GM13977 (cell line): Measurements from ENCODE around the gene CNTNAP5.

Experiments used
- DNase-seq: peaks from one replicate; pipeline ENCODE4 v3.0.0; 2012; ENCODE audit warnings: low spot score
- CTCF ChIP-seq: IDR thresholded peaks from 2 replicates; pipeline ENCODE4 v1.5.1; 2012; ENCODE audit warnings: mild to moderate bottlenecking, control low read depth; ENCODE audit not compliant: insufficient read depth; ENCODE audit errors: extremely low read depth, missing control alignments
- in situ Hi-C: fragments of 300-500 bp; cut with MboI; formaldehyde crosslinking; loops from one replicate; pipeline ENCODE4 v1.12.0; 2022; ENCODE audit warnings: low sequenced_read_pairs, low pct_unique_long_range_greater_than_20kb, mixed read lengths, inconsistent platforms; ENCODE audit not compliant: unreplicated experiment

The CNTNAP5 gene

GRCh38 chr2:124670187-124670586 lies 645.1 kb downstream of the CNTNAP5 start:
- DNase-seq: no peak
- in situ Hi-C loops: no loop called here
- TF ChIP-seq CTCF: no peak

GRCh38 chr2:124678043-124678442 lies 653.0 kb downstream of the CNTNAP5 start:
- TF ChIP-seq CTCF: no peak
- DNase-seq: no peak
- in situ Hi-C loops: no loop called here

GRCh38 chr2:124683536-124684428 lies 658.7 kb downstream of the CNTNAP5 start:
- DNase-seq: no peak
- in situ Hi-C loops: no loop called here
- no peak for TF ChIP-seq CTCF

- in situ Hi-C loops: no loop called here
- no peak for DNase-seq
- TF ChIP-seq CTCF: no peak
Measured at GRCh38 chr2:124689348-124689747, 664.3 kb downstream of the CNTNAP5 start.

- TF ChIP-seq CTCF: no peak
- DNase-seq: no peak
- in situ Hi-C loops: no loop called here
Measured at GRCh38 chr2:124692216-124692615, 667.1 kb downstream of the CNTNAP5 start.

- in situ Hi-C loops: no loop called here
- no peak for DNase-seq
- TF ChIP-seq CTCF: no peak
Measured at GRCh38 chr2:124692707-124693106, 667.6 kb downstream of the CNTNAP5 start.
